HFF-Myc (cell line): ENCODE data around the gene ABCG1.

Experiments
- DNase-seq: peaks from one replicate; pipeline ENCODE4 v3.0.0-alpha.2; 2011; ENCODE audit warnings: low read depth; ENCODE audit errors: extremely low read depth
- H3K4me3 ChIP-seq: replicated peaks from 2 replicates; pipeline ENCODE4 v1.5.1; 2011; ENCODE audit warnings: low read depth, mild to moderate bottlenecking, control low read depth, low read length
- TF ChIP-seq, protein P1 (sequence below): IDR thresholded peaks from 2 replicates; pipeline ENCODE4 v1.5.1; 2012; ENCODE audit warnings: mild to moderate bottlenecking, low read depth, low read length, control low read depth; ENCODE audit errors: missing control alignments

ABCG1 gene

DNA sequence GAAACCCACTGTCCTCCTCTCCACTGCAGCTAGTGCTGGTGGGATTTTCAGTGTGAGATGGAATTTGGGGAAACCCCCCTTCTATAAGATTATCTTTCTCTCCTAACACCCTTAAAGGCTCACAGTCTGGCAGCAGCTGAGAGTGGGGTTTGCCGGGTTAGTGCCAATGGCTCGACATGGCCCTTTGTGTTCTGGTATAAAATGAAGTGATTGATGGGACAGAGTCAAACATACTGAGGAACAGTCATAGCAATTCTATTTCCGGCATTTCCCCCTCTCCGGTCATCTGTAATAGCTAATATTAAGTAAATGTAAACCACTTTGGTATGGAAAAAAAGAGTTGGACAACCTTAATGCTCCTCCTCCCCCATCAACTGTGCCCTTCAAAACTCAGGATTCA is 58.7 kb downstream of the ABCG1 start:
- H3K4me3 ChIP-seq, result no peak overlapping the region
- TF ChIP-seq, protein P1, sequence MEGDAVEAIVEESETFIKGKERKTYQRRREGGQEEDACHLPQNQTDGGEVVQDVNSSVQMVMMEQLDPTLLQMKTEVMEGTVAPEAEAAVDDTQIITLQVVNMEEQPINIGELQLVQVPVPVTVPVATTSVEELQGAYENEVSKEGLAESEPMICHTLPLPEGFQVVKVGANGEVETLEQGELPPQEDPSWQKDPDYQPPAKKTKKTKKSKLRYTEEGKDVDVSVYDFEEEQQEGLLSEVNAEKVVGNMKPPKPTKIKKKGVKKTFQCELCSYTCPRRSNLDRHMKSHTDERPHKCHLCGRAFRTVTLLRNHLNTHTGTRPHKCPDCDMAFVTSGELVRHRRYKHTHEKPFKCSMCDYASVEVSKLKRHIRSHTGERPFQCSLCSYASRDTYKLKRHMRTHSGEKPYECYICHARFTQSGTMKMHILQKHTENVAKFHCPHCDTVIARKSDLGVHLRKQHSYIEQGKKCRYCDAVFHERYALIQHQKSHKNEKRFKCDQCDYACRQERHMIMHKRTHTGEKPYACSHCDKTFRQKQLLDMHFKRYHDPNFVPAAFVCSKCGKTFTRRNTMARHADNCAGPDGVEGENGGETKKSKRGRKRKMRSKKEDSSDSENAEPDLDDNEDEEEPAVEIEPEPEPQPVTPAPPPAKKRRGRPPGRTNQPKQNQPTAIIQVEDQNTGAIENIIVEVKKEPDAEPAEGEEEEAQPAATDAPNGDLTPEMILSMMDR, result no peak
- no peak for DNase-seq

DNA sequence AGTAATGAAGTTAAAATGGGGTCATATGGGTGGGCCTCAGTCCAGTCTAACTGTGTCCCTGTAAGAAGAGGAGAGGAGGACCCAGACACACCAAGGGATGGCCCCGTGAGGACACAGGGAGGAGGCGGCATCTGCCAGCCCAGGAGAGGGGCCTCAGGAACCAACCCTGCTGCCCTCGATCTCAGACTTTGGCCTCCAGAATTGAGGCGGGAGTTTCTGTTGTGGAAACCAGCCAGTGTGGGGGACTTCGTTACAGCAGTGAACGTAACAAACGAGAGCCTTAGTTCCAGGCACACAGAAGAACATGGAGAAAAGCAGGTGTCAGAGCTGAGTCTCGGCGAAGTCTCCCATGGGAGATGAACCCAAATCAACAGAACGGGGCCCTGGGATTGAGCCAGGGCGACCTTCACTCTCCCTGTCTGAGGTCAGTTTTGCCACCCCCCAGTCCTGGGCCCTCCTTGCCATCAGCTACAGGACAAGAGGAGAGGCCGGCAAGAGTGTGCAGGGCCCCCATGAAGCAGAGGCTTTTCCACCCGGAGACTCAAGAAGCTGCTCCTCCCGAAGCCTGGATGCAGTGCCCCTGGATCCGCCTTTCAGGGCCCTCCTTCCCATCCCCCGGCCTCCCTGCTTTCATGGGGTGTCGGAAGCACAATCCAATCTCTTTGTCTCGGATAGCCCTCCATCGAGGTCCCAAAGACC is 59.7 kb downstream of the ABCG1 start:
- TF ChIP-seq, protein P1, result no peak
- DNase-seq, result no peak
- no peak overlapping the region for H3K4me3 ChIP-seq

DNA sequence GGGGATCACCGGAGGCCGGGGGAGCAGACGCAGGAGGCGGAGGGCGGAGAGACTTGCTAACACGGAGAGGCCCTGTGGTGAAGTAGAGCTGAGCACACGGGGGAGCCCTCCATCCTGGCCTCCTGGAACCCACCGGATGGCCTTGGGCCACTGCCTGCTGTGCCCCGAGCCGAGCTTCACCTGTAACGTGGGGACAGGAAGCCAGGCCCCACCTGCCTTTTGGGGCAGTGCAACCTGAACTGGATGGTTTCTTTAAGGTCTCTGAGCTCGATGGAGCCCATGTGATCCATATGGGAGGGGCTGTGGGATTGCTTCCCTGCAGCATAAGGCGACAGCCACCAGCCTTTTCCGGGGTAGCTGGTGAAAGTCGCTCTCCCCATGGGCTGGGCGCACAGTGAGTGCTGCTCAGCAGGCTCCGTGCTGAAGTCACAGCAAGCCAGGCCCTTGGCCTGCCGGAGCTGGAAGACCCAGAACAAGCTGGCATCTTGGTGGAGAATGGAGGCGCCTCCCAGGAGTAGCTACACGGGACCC is 60.5 kb downstream of the ABCG1 start:
- no peak for DNase-seq
- TF ChIP-seq, protein P1, result no peak
- no peak overlapping the region for H3K4me3 ChIP-seq

DNA sequence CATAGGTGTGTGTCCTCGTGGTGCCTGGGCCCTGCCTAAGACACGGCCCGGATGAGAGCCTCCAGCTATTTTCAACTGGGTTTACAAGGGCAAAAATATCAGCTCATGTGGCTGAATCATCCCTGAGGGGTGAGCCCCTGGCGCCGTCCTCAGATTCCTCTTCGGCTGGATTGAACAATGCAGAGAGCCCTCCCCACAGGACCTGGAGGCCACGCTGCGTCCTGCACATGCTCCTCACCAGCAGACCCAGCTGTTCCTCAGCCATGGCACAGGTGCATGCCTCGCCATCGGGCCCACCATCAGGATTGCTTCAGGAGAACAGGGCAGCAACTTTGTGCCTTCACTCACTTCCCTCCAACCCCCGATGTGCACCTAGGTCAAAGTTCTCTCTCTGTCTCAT is 60.9 kb downstream of the ABCG1 start:
- TF ChIP-seq, protein P1, result no peak
- DNase-seq, result no peak
- no peak overlapping the region for H3K4me3 ChIP-seq

DNA sequence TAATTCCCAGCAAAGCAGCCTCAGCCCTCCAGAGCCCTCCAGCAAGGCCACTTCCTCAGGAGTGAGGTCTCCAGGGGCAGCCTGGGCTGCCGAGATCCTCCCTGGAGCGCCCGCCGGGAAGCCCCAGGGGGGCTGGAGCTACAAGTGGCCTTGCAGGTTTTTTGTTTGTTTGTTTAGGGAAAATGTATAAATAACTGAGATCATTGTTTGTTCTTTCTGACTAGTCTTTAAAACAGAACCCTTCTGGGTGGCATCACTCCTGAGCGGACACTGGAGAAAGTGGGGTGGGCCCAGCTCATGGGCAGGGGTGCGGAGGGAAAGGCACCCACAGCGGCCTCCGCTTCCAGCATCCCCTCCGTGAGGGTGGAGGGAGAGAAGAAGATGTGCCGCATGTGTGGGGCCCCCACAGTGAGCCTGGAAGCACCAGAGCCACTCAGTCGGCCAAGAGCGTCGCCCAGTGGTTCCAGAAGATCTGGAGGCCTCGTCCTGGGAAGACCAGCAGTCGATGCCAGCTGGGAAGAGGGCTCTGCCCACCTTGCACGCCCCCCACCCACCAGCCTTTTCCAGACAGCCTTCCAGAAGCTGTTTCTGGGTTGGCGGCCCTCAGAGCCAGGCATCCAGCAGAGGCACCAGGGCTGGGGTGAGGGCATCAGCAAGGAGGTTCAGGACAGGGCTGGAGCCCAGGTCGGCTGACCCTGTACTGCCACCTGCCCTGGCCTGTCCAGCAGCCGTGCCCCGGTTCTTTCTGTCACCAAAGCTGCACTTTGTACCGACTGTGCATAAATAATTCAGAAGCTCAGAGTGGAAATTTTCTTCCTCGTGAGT is 61.6 kb downstream of the ABCG1 start:
- H3K4me3 ChIP-seq, result no peak overlapping the region
- TF ChIP-seq, protein P1, result no peak
- no peak for DNase-seq

DNA sequence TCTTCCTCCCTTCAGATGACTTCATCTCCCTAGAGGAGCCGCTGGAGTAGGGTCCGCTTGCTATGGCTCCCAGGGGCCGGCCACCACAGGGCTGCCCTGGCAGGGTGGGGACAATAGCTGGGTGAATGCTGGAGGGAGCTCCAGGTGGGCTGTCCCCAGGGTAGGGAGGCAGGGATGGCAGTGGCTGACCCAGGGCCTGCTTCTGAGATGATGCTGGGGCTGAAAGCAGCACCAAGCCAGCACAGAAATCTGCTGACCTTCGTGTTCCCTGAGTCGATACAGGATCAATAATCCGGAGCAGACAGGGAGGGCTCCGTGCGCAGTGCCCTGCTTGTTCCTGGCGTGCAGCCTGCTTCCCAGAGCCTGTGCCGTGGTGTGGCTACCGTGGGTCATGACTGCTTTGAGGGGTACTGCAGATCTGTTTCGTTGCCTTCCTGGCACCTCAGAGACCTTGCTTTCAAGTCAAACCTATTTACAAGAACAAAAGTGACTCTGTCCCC is 62.3 kb downstream of the ABCG1 start:
- DNase-seq, result no peak

More for the DNA sequence above, 62.3 kb downstream of the ABCG1 start:
- H3K4me3 ChIP-seq, result no peak overlapping the region
- TF ChIP-seq, protein P1, result no peak
